PC-3 (cell line): Measurements from ENCODE around the gene PTGER3. TPM values are rescaled to one million over a fixed set of nuclear protein-coding genes. Genes with fewer than 3 reads are reported as not detected.

ENCODE experiments used
- ATAC-seq: fragments of 200-7000 bp; cut with Tn5 transposase; 2 replicates; pipeline ENCODE4 v1.9.1; 2020; ENCODE audit warnings: mild to moderate bottlenecking, moderate library complexity
- BruUV-seq: library from RNA; stranded (reverse); fragments of 400-500 nt; replicated peaks from 2 replicates; lab custom pipeline; 2021; lab: Mats Ljungman, UMichigan
- CTCF ChIA-PET: fragments of 300-600 bp; sonication (Branson Sonifier 250); formaldehyde crosslinking; loops from one replicate; lab custom pipeline; 2022; ENCODE audit warnings: antibody characterized with exemption; lab: Charles Lee
- POLR2A ChIA-PET: fragments of 300-600 bp; sonication (Branson Sonifier 250); formaldehyde crosslinking; loops from one replicate; lab custom pipeline; 2022; ENCODE audit warnings: antibody characterized with exemption; ENCODE audit not compliant: unreplicated experiment; lab: Charles Lee
- DNase-seq: peaks from one replicate; pipeline ENCODE4 v3.0.0-alpha.2; 2015
- H2AFZ ChIP-seq: fragments of 300-600 bp; sonication (generic); 2 replicates; pipeline ENCODE4 v1.6.0; 2016; ENCODE audit warnings: antibody characterized with exemption, low read length
- H3F3A ChIP-seq: fragments of 300-600 bp; sonication (generic); one replicate; pipeline ENCODE4 v1.6.0; 2017; ENCODE audit warnings: antibody characterized with exemption, low read length, control low read depth, mild to moderate bottlenecking; ENCODE audit not compliant: unreplicated experiment
- H3K27ac ChIP-seq: fragments of 300-600 bp; sonication (generic); 2 replicates; pipeline ENCODE4 v1.5.1; 2016; ENCODE audit warnings: mild to moderate bottlenecking, low read length
- H3K27me3 ChIP-seq: fragments of 300-600 bp; sonication (generic); 2 replicates; pipeline ENCODE4 v1.6.1; 2016; ENCODE audit warnings: low read length, mixed read lengths
- H3K36me3 ChIP-seq: fragments of 300-600 bp; sonication (generic); 2 replicates; pipeline ENCODE4 v1.6.1; 2016; ENCODE audit warnings: low read depth, mixed run types, low read length, mixed read lengths
- H3K4me1 ChIP-seq: fragments of 300-600 bp; sonication (generic); 2 replicates; pipeline ENCODE4 v1.5.1; 2016; ENCODE audit warnings: low read length; ENCODE audit not compliant: insufficient read depth
- H3K4me2 ChIP-seq: fragments of 300-600 bp; sonication (generic); 2 replicates; pipeline ENCODE4 v1.6.0; 2016; ENCODE audit warnings: low read length
- H3K4me3 ChIP-seq: fragments of 300-600 bp; sonication (generic); 2 replicates; pipeline ENCODE4 v1.5.1; 2016; ENCODE audit warnings: mild to moderate bottlenecking, low read length, mixed read lengths
- H3K79me2 ChIP-seq: fragments of 300-600 bp; sonication (generic); 2 replicates; pipeline ENCODE4 v1.6.1; 2017; ENCODE audit warnings: low read length, mixed read lengths
- H3K9ac ChIP-seq: fragments of 300-600 bp; sonication (generic); 2 replicates; pipeline ENCODE4 v1.6.0; 2016; ENCODE audit warnings: mild to moderate bottlenecking, low read length
- H3K9me2 ChIP-seq: fragments of 300-600 bp; sonication (generic); replicated peaks from 2 replicates; pipeline ENCODE4 v1.6.1; 2016; ENCODE audit warnings: mixed run types, low read length, mixed read lengths
- H3K9me3 ChIP-seq: fragments of 300-600 bp; sonication (generic); 2 replicates; pipeline ENCODE4 v1.6.1; 2016; ENCODE audit warnings: low read length, mixed read lengths
- H4K20me1 ChIP-seq: fragments of 300-600 bp; sonication (generic); 2 replicates; pipeline ENCODE4 v1.6.1; 2016; ENCODE audit warnings: low read length, mixed read lengths
- EZH2 ChIP-seq: fragments of 300-600 bp; sonication (generic); IDR thresholded peaks from one replicate; pipeline ENCODE4 v1.6.1; 2017; ENCODE audit warnings: antibody characterized with exemption, mild to moderate bottlenecking, low read length; ENCODE audit not compliant: unreplicated experiment
- EZH2phosphoT487 ChIP-seq: fragments of 300-600 bp; sonication (generic); IDR thresholded peaks from 2 replicates; pipeline ENCODE4 v1.6.1; 2018; ENCODE audit warnings: mild to moderate bottlenecking, antibody characterized with exemption, low read length, borderline replicate concordance
- intact Hi-C: fragments of 100-400 bp; cut with micrococcal nuclease; formaldehyde crosslinking; loops from 2 replicates; pipeline ENCODE4 v1.9.0; 2023
- total RNA-seq: library from RNA; depleted of rRNA; stranded (reverse); fragments of >200 nt; gene quantifications from 2 replicates; pipeline ENCODE4 v1.2.3, GENCODE V29; 2014
- TF ChIP-seq, protein P1 (sequence below): fragments of 300-600 bp; sonication (generic); conservative IDR thresholded peaks from 2 replicates; pipeline ENCODE4 v1.5.1; 2017; ENCODE audit warnings: antibody characterized with exemption, low read depth, mild to moderate bottlenecking, low read length

Gene PTGER3
- total RNA-seq, 1 experiment from 2014 or later = 0.11 TPM

DNA sequence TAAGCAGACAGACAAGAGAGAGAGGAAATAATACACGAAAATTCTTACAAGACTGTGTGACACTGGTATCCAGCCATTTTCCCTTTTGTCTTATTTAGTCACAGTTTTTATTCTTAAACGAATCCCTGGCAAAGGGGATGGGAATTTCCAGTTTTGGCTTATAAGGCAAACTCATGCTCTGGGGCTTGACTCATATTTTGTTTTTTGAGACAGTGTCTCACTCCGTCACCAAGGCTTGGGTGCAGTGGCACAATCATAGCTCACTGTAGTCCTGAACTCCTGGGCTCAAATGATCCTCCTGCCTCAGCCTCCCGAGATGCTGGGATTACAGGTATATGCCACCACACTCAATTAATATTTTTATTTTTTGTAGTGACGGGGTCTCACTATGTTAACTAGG, 31.9 kb downstream of the PTGER3 start:
- H3K9me3 ChIP-seq = no peaks in the 10 kb centered on the region
- H3K27me3 ChIP-seq = peaks cover 36% of the 10 kb centered on the region
- BruUV-seq = no TSS peak
- H3K4me3 ChIP-seq = no peak overlapping the region
- H3K4me2 ChIP-seq = no peak overlapping the region
- H2AFZ ChIP-seq = no peak overlapping the region
- no peaks in the 10 kb centered on the region for H4K20me1 ChIP-seq
- no peaks in the 10 kb centered on the region for H3K4me1 ChIP-seq
- no peaks in the 10 kb centered on the region for H3K79me2 ChIP-seq
- no peaks in the 10 kb centered on the region for H3K9me2 ChIP-seq
- ChIA-PET POLR2A (no interaction called here), CTCF (no interaction called here)
- no peaks in the 10 kb centered on the region for H3K36me3 ChIP-seq
- DNase-seq = no peak
- no peak for ATAC-seq
- H3K9ac ChIP-seq = no peak overlapping the region
- no peak overlapping the region for H3K27ac ChIP-seq
- TF ChIP-seq, protein P1, sequence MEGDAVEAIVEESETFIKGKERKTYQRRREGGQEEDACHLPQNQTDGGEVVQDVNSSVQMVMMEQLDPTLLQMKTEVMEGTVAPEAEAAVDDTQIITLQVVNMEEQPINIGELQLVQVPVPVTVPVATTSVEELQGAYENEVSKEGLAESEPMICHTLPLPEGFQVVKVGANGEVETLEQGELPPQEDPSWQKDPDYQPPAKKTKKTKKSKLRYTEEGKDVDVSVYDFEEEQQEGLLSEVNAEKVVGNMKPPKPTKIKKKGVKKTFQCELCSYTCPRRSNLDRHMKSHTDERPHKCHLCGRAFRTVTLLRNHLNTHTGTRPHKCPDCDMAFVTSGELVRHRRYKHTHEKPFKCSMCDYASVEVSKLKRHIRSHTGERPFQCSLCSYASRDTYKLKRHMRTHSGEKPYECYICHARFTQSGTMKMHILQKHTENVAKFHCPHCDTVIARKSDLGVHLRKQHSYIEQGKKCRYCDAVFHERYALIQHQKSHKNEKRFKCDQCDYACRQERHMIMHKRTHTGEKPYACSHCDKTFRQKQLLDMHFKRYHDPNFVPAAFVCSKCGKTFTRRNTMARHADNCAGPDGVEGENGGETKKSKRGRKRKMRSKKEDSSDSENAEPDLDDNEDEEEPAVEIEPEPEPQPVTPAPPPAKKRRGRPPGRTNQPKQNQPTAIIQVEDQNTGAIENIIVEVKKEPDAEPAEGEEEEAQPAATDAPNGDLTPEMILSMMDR = no peak
- TF ChIP-seq EZH2phosphoT487 = no peak
- no peak for TF ChIP-seq EZH2
- H3F3A ChIP-seq = no peaks in the 10 kb centered on the region
- intact Hi-C loops = no loop called here

DNA sequence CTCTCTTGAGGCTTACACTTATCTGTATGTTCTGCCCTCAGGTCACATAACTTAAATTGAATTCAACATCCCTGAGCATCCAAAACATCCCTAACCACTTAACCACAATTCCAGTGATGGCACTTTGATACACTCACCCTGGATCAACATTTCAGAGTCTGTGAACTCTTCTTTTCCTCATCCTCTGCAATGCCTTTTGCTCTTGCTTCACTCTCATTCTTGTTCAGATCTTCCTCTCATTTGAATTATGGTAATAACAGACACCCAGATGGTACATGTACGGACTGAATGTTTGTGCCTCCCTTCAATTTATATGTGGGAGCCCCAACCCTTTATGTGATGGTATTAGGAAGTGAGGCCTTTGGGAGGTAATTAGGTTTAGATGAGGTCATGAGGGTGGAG, 33.4 kb downstream of the PTGER3 start:
- Histone ChIP-seq H3F3A (no peaks in the 10 kb centered on the region), H3K27ac (no peak overlapping the region), H3K4me2 (no peak overlapping the region), H2AFZ (no peak overlapping the region), H3K79me2 (no peaks in the 10 kb centered on the region), H3K4me3 (no peak overlapping the region), H3K4me1 (no peaks in the 10 kb centered on the region), H3K9me2 (no peaks in the 10 kb centered on the region), H3K27me3 (peaks cover 30% of the 10 kb centered on the region), H3K36me3 (no peaks in the 10 kb centered on the region), H3K9ac (no peak overlapping the region), H4K20me1 (no peaks in the 10 kb centered on the region), H3K9me3 (no peaks in the 10 kb centered on the region)
- ChIA-PET CTCF (no interaction called here), POLR2A (no interaction called here)
- intact Hi-C loops = no loop called here
- ATAC-seq (no peak), DNase-seq (no peak)
- no TSS peak for BruUV-seq
- no peak for TF ChIP-seq EZH2phosphoT487
- TF ChIP-seq EZH2 = no peak
- TF ChIP-seq, protein P1 = no peak

DNA sequence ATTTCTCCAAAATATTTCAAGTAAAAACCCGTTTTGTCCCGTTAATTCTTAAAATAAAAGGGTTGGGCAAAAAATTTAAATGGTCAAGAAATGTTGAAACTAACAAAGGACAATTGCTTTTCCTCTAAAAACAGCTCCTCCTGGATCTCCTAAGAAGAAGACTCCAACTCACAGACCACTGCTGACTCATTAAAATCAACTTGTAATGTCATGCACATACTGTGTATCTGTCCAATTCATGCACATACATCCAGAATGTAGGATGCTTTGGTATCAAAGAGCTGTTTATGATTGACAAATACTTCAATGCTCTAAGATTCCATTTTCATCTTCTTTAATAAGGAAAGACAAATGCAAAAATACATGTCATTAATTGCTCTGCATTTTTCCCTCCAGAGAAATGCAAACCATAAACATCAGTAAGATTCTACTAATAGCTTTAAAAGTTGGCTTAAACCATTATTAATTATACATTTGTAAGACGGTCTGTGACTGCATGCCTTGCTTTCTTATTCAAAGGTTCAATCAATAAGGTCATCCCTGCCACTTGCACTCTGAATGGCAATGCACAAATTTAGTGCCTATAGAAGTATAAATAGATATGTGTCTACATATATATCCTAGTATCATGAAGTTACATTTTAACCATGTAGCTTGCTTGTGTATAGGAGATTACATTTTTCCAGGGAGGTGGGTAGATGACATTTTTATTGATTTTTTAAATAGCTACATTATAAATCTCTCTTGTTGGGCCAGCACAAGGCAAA, 44.7 kb downstream of the PTGER3 start:
- Histone ChIP-seq H4K20me1 (no peaks in the 10 kb centered on the region), H3K9me3 (no peaks in the 10 kb centered on the region), H3K36me3 (no peaks in the 10 kb centered on the region), H3K4me2 (no peak overlapping the region), H3K27me3 (peaks cover 75% of the 10 kb centered on the region), H3K9ac (no peak overlapping the region), H3K4me1 (no peaks in the 10 kb centered on the region), H3K9me2 (no peaks in the 10 kb centered on the region), H3K27ac (no peak overlapping the region), H3K79me2 (no peaks in the 10 kb centered on the region), H2AFZ (no peak overlapping the region), H3K4me3 (no peak overlapping the region), H3F3A (no peaks in the 10 kb centered on the region)
- ChIA-PET CTCF (no interaction called here), POLR2A (no interaction called here)
- intact Hi-C loops = no loop called here
- DNase-seq (no peak), ATAC-seq (no peak)
- TF ChIP-seq EZH2phosphoT487 (no peak), EZH2 (no peak)
- TF ChIP-seq, protein P1 = no peak
- no TSS peak for BruUV-seq
